DND-41 (cell line): ENCODE results near the gene RAB26.

Source experiments
- CTCF ChIP-seq: IDR thresholded peaks from 2 replicates; pipeline ENCODE4 v1.5.1; 2012; ENCODE audit warnings: borderline replicate concordance, low read length, moderate library complexity, mild to moderate bottlenecking; ENCODE audit not compliant: poor library complexity, severe bottlenecking; ENCODE audit errors: extremely low read depth
- EZH2 ChIP-seq: IDR thresholded peaks from 3 replicates; pipeline ENCODE4 v1.6.1; 2012; ENCODE audit warnings: borderline replicate concordance, low read depth, mild to moderate bottlenecking, moderate library complexity, low read length, inconsistent platforms; ENCODE audit not compliant: severe bottlenecking

GRCh38 chr16:2179576-2179975 is 31.2 kb downstream of the RAB26 start:
- no peak for TF ChIP-seq CTCF
- TF ChIP-seq EZH2, result no peak
